ENCODE measurements around the gene SEC24B.
A peak's percentile ranks its signal among the peaks of the same experiment; 100 is the strongest.

Gene SEC24B

GRCh38 chr4:109433205-109434006, at the start of gene SEC24B:
Gene SEC24B (plus strand): TSS chr4:109433815. CDS start chr4:109433870, 55 bp downstream.
- DNase-seq = peak; percentile 91

- no peak for DNase-seq
Measured at GRCh38 chr4:109383823-109384222, 49.8 kb upstream of the SEC24B start.

GRCh38 chr4:109385260-109385659, 48.4 kb upstream of the SEC24B start:
- DNase-seq = no peak

- DNase-seq = no peak
Measured at GRCh38 chr4:109389369-109390114, 44.1 kb upstream of the SEC24B start.

- DNase-seq = no peak
Measured at GRCh38 chr4:109390115-109390768, 43.4 kb upstream of the SEC24B start.

GRCh38 chr4:109395694-109396093, 37.9 kb upstream of the SEC24B start:
- no peak for DNase-seq

- DNase-seq = no peak
Measured at GRCh38 chr4:109398928-109399327, 34.7 kb upstream of the SEC24B start.

GRCh38 chr4:109406337-109406931, 27.2 kb upstream of the SEC24B start:
- peak; percentile 26 for DNase-seq

- no peak for DNase-seq
Measured at GRCh38 chr4:109407027-109407737, 26.4 kb upstream of the SEC24B start.

- DNase-seq = no peak
Measured at GRCh38 chr4:109408711-109409110, 24.9 kb upstream of the SEC24B start.

GRCh38 chr4:109410226-109410625, 23.4 kb upstream of the SEC24B start:
- no peak for DNase-seq

- DNase-seq = no peak
Measured at GRCh38 chr4:109410776-109411175, 22.8 kb upstream of the SEC24B start.

- DNase-seq = no peak
Measured at GRCh38 chr4:109411964-109412363, 21.7 kb upstream of the SEC24B start.

GRCh38 chr4:109412776-109413175, 20.8 kb upstream of the SEC24B start:
- DNase-seq = no peak

- no peak for DNase-seq
Measured at GRCh38 chr4:109414938-109415337, 18.7 kb upstream of the SEC24B start.

- DNase-seq = no peak
Measured at GRCh38 chr4:109418588-109418987, 15.0 kb upstream of the SEC24B start.

GRCh38 chr4:109419679-109420078, 13.9 kb upstream of the SEC24B start:
- no peak for DNase-seq

- DNase-seq = no peak
Measured at GRCh38 chr4:109424093-109424841, 9.3 kb upstream of the SEC24B start.

- no peak for DNase-seq
Measured at GRCh38 chr4:109425405-109425804, 8.2 kb upstream of the SEC24B start.

GRCh38 chr4:109429545-109429944, 4.1 kb upstream of the SEC24B start:
- DNase-seq = no peak

- DNase-seq = no peak
Measured at GRCh38 chr4:109432203-109432602, 1.4 kb upstream of the SEC24B start.

- DNase-seq = no peak
Measured at GRCh38 chr4:109432696-109433095, 919 bp upstream of the SEC24B start.
